ENCODE data around the gene TMEM269. TPM values are rescaled to one million over a fixed set of nuclear protein-coding genes. Genes with fewer than 3 reads are reported as not detected.
"Not testable (repeated sequence)": the region's sequence is repeated elsewhere in the genome, so short reads cannot be mapped to it uniquely, and the experiment has no call there.

The TMEM269 gene
- total RNA-seq, 1 experiment from 2014 or later: 0.02 TPM

DNA sequence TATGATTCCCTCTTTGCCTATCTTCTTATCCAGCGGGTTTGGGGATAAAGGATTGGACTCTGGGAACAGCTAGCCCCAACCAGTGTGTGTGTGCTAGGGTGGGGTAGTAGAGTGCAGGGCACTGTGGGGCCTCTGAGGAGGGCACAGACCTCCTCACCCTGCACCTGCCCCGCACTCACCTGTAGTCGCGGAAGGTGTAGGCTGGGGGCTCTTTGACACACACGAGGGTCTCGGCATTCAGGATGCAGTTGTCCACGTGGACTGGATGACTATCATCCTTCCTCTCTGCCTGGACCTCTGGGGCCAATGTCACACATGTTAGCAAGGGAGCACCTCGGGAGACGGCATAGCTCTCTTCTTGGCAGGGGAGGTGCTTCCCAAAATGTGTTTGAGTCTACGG, 36.8 kb upstream of the TMEM269 start:
- no peak for DNase-seq (ENCODE audit: low read depth)

DNA sequence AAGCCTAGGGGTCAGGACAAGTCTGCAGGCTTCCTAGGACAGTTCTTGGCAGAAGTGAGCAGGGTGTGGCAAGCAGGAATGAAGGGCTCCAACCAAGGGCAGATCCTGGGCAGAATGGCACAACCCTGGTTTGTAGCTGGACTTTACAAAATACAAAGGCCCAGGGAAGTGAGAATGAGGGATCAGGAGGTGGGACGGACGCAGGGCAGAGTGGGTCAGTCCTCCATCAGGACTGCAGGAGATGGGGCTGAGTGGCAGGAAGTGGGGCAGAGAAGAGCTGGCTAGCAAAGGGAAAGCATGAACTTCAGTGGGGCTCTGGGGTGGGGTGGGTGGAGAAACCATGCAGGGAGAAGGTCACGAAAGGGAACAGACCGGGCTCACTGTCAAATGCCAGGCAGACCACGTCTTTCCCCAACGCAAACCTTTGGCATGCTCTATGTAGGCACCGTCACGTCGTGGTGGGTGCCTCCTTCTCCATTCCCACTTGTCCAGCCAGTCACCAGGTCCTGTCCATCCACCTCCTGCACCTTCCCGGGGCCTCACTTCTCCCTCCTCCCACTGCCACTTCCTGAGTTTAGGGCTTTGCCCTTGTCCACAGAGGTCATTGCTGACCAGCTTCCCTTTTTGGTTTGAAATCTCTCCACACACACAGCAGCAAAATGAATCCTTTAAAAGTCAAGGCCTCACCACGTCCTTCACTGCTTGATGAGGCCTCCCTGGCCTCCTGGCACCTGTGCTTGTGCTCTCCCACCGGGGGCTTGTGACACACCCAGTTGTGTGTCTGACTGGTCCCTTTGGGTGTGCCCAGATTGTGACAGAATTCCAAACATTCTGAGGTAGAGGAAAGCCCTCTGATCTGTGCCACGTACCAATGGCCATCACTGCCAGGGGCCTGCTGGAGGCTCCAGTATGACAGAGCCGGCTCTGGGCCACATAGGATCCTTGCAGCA, 36.1 kb upstream of the TMEM269 start:
- DNase-seq (ENCODE audit: low read depth): no peak

DNA sequence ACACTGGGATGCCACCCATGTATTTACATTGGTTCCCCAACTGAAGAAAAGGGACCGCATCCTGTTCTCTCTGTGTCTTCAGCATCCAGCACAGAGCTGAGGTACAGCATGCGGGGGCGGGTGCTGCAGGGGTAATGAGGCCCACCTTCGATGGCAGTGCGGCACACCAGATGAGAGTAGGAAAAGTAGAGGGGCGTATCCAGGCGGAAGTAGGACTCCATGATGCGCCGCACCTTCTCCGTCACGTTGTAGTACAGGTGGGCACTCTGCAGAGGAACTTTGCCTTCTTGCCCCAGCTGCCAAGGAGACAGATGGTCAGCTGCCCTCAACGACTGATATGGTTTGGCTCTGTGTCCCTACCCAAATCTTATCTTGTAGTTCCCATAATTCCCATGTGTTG, 34.8 kb upstream of the TMEM269 start:
- DNase-seq (ENCODE audit: low read depth): no peak

DNA sequence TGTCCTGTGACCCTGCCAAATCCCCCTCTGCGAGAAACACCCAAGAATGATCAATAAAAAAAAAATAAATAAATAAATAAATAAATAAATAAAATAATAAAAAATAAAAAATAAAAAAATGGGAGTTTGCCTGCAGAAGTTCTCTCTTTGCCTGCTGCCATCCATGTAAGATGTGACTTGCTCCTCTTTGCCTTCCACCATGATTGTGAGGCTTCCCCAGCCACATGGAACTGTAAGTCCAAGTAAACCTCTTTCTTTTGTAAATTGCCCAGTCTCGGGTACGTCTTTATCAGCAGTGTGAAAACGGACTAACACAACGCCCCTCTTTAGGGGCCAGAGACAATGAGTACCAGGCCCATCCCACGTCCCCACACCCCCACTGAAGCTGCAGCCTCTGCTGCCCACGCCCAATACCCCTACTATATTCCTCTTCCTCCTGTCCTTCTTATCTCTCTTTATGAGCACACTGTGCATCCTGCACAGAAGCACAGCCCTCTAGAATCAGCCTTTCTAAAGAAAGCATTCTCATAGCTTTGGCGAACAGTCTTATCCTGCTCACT, 33.2 kb upstream of the TMEM269 start:
- not testable (repeated sequence) for DNase-seq (ENCODE audit: low read depth)

DNA sequence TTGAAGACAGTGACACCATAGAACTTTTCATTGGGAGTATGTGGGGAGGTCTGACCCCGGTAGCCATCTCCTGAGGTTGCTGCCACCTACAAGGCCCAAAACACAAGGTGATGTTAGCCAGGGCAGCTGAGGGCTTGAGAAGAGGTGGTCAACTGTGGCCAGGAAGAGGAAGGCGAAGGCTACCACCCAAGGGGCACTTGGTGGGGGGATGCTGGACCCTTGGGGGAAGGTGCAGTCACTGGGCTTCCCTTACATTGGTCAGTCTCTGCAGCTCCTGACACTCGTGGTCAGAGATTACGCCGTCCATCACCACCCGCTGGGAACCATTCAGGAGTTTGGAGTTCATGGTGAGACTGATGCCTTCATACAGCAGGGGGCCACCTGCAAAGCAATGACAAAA, 32.5 kb upstream of the TMEM269 start:
- no peak for DNase-seq (ENCODE audit: low read depth)

DNA sequence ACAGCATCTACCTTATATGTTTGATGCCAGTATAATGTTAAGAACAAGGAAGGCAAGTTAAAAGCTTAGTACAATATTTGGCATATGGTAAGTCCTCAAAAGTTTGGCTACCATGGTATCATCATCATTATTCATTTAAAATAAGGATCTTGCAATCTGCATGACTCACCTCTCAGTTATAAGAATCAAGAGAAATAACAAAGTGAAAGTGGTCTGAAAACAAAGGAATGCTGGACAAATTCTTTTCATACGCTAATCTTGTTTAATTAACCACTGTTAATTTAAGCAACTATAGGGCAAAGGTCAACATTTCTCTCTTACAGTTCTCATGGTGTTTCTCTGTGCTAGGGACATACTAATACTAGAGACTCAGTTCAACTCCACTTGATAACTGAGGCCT, 31.7 kb upstream of the TMEM269 start:
- peak; percentile 31 for DNase-seq (ENCODE audit: low read depth)

DNA sequence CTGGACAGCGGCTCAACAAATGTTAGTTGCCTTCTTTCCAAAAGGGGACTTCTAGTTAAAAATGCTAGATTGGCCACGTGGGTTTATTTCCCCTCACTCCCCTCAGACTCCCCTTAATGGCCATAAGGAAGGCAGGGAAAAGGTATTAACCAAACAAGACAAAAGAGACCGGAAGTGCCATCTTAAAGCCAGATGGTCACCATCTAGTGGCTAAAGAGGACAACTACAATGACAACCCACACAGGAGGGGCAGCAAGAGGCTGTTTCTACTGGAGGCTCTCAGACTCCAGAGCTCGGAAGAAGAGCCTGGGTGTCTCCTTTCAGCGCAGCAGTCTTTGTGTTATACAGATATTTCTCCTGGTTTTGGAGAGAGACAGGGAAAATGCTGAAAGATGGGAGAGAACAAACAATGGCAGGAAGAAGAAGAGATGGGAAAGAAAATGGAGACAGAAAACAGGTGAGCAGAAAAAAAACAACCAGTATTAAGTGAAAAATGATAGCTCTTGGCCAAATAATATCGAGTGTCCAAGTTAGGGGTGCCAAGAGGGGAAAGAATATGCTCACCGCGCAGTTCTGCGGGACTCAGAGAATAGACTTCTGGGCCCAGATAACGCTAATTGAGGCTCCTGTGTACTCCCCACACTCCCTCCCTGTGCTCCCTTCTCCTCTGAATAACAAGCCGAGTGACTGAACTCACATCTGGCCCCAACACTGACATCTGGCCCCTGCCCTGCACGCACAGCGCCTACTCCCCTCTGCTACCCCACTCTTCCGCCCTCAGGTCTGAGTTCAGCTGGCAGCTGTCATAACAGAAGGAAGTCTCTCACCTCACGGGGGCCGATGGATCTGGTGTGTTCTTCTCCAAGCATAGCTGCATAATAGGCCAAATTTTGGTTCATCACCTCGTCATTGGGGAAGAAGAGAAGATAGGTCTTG, 27.6 kb upstream of the TMEM269 start:
- peak; percentile 70 for DNase-seq (ENCODE audit: low read depth)

DNA sequence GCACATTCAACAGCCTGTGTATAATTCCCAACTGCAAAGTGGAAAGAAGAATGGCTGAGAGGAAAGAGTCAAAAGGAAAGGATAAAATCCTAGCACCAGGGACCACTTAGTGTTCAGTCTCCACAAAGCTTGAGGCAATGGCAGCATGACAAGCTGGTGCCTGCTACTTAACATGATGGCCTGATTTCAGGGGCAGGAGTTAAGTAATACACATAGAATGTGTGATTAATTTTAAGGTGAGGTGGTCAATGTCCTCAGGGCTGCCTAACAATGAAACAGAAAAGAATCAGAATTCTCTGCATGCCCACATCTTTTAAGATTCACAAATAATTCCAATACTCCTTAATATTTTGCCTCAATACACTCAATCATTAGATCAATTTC, 26.9 kb upstream of the TMEM269 start:
- DNase-seq (ENCODE audit: low read depth): no peak

DNA sequence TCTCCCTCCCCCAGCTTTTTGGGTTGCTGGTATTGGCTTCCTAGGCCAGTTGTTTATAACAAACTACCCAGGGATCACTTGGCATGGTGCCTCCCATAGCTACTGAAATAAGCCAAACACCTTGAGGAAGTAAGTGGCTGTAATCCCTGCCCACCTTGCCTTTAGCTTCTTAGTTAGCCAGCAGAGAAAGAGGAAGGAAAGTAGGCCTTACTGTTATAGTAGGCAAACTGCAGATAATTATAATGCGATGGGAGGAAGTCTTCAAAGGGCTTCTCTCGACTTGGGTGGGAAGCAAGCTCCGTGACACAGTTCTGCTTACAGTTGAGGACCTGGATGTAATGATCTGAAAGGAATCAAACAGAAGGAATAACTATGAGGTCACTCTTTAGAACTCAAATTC, 26.1 kb upstream of the TMEM269 start:
- no peak for DNase-seq (ENCODE audit: low read depth)

DNA sequence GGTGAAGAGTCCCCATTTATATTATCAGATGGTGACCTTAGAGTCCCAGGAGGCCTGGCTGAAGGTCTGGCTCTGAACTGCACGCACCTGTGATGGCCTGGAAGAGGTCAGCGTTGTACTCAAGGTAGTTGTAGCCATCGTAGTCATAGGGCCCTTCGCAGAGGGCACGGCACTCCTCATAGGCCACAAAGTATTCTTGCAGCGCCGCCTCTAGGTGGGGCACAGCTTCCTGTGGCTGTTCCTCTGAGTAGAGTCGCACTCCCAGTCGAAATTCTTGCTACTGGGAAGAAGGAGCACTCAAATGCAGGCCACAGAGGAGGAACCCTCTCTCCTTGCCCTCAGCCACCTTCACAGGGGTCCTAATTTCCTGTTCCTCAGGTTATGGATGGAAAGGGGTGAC, 25.7 kb upstream of the TMEM269 start:
- no peak for DNase-seq (ENCODE audit: low read depth)

DNA sequence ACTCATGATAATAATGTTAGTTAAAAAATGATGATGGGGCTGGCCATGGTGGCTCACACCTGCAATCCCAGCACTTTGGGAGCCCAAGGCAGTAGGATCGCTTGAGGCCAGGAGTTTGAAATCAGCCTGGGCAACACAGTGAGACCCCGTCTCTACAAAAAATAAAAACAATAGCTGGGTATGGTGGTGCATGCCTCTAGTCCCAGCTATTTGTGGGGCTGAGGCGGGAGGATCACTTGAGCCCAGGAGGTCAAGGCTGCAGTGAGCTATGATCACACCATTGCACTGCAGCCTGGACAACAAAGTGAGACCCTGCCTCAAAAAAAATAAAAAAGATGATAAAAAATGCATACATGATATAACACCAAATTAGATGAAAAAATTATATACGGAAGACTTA, 23.2 kb upstream of the TMEM269 start:
- DNase-seq (ENCODE audit: low read depth): no peak

DNA sequence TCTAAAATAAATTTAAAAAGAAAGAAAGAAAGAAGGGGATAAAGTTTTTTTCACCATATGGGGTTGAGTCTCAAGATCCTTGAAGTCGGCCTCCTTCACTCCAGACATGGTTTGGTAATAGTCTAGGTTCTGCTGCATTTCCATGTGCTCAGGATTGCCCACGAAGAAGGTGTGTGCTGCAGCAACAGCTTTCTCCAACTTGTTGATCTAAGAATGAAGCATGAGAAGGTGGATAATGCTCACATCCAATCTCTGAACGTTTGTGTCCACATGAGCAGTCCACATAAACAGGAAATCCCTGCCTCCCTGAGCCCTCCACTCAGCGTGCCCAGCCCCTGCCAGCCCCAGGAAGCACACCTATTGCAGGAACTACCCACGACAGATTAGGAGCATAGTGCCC, 22.5 kb upstream of the TMEM269 start:
- DNase-seq (ENCODE audit: low read depth): no peak

DNA sequence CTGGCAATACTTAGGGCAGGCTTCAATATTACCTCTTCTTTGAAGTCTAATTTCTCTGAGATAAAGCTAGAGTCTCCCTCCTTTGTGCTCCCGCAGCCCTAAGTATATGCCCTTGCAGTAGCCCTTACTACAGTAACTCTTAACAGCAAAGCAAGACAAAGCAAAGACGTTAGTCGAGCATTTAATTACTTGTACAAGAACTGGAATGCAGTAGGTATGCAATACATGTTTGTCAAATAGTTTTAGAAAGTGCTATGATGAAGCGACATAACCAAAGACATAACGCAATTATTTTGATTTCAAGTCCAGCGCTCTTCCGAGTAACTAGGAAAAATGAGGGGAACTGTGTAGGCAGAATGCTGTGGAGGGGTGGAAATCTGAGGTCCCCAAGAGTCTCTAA, 19.5 kb upstream of the TMEM269 start:
- DNase-seq (ENCODE audit: low read depth): no peak

DNA sequence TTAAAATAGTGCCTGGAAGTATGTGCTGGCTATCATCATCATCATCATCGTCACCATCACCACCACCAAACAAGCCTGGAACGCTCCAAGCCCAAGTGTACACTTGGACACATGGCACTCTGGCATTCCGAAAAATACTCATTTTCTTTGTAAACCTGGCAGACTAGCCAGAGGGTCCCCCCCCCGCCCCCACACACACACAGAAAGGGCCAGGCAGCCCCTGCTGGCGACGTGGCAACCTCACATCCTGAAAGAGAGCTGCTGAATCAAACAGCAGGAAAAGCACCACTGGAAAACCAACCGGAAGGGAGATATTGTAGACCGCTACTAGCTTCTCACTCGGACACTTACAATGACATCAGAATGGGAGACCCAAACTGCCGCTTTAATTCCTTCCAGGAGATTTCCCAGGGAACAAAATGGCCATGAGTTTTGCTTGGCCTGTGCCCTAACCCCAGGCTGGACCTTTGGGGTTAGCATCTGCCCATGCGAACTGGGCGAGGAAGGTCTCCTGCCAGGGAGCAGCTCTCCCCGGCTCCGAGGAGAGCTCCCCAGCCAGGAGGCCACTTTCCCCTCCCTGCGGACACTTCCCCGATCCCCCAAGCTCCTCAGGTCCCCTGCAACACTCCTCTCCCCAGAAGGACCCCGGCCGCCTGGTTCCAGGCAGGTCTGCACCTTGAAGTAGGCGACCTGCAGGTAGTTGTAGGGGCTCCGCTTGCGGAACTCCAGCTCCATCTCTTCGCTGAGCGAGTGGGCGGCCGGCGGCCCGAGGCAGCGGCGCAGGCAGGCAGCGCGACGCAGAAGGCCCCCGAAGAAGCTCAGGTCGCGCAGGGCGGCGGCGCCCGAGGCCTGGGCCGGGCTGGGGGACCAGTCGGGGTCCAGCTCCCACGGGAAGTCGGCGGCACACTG, 18.7 kb upstream of the TMEM269 start:
- DNase-seq (ENCODE audit: low read depth): peak; percentile 86

DNA sequence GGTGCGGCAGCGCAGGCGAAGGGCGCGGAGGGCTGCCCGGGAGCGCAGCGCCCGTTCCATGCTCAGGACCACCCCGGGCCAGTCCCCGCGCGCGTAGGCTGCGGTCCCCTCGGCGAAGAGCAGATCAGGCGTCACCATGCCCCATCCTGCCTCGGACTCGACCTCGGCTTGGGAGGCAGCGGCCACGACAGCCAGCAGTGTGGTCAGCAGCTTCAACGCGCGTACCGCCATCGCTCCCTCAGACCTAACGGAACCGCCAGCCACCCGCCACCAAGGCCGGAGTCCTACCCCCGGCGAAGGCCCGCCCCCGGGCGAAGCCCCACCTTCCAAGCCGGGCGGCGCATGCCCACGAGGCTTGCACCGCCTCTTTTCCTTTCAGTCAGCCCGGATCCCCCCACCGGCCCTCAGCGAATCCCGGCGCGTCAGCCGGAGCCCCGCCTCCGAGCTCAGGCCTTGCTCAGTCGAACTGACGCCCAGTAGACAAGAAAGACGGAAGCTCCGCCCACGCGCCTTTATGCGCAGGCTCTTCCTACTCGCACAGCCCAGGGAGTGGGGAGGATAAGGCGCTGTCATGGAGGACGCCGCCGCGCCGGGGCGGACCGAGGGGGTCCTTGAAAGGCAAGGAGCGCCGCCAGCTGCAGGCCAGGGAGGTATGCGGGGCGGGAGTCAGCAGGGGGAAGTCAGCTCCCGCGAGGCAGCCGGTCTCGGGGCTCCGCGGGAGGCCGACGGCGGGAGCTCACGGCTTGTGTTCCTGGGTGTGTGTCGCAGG, 17.9 kb upstream of the TMEM269 start, which contains the start of the genes C1orf50 and P3H1:
Gene C1orf50, plus strand, starts transcription at position 509 of the 769 bp plus-strand sequence. Its CDS starts 63 bp downstream, at position 572.
Gene P3H1, minus strand, starts transcription at position 288 of the 769 bp plus-strand sequence. Its CDS starts 57 bp downstream, at position 231.
- peak; percentile 99 for DNase-seq (ENCODE audit: low read depth)

DNA sequence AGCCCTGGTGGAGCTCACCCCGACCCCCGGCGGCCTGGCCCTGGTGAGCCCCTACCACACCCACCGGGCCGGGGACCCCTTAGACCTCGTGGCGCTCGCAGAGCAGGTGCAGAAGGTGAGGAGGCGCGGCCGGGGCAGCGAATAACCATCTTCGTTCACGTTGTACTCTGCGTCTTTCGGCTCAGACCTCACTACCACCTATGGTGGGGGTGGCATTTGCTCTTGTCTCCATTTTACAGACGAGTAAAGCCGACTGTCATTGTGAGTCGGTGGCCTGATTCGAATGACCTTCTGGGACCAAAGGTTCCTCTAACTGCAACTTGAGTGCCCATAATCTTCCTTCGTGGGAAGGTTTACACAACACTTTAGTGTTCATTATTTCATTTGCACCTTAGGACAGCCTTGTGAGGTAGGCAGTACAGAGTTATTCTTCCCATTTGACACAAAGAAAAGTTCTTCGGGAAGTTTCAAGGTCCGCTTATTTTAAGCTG, 17.2 kb upstream of the TMEM269 start:
- no peak for DNase-seq (ENCODE audit: low read depth)

DNA sequence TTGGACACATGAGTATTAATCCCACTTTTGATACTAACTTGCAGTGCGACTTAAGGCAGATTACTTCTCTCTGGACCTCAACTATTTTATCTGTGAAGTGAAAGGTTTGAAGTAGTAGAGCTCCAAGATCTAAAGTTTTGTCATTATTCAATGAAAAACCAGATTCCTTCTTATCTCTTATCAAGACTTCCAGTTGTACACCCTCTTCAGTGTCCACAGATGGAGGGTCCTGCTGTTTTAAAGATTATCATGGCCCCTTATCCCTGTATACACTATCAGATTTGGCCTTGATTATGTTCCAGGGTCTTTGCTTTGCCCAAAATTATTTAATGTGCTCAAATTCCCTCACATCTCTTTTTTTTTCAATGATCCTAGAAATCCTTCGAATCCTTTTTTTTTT, 16.6 kb upstream of the TMEM269 start:
- no peak for DNase-seq (ENCODE audit: low read depth)

DNA sequence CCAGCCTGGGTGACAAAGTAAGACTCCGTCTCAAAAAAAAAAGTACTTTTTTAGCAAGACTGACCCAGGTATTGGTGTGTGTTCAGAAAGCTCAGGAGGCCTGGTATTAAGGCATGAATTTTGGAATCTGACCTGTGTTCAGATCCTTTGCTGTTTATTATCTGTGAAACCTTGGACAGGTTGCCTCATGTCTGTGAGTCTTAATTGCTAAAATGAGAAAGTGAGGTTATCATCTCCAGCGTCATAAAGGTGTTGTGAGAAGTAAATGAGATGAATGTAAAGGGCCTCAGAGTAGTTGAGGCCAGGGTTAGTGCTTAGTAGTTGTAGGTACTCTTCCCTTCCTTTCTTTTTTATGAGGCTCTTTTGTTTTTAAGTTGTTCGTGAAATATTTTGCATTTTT, 15.0 kb upstream of the TMEM269 start:
- no peak for DNase-seq (ENCODE audit: low read depth)

DNA sequence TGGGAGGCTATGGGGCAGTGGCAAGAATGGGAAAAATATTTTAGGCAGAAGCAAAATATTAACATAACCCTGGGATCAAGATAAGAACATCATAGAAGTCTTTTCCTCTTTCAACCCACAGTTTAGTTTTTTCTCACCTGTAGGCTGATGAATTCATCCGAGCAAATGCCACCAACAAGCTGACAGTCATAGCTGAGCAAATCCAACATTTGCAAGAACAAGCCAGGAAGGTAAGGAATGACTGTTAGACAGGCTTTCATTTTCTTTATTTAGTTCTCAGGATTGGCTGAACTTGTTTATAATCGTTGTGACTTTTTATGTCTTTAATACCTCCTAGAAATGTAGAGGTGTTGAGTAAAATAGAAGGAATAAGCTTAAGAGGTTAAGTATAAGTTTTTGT, 11.4 kb upstream of the TMEM269 start:
- DNase-seq (ENCODE audit: low read depth): no peak

DNA sequence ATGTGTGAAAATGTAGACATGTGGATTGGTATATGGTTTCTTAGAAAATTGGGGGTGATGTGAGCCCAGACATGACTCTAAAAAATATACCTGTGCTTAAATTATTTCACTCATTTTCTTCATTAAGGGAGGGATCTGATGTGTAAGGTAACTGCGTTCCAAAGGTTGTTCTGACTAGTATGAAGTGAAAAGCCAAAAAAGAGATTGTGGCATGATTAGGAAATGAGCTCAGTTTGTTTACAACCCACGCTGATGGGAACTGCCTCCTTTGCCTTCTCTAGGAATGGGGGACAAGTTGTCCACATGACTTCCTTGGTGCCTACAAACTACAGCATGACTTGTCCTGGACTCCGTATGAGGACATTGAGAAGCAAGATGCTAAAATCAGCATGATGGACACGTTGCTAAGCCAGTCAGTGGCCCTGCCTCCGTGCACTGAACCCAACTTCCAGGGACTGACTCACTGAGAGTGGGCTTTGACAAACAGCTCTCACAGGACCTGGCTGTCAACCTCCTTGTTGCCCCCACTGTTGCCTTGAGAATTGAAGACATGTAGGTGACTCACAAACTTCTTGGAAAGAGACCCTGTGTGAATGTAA, 9.8 kb upstream of the TMEM269 start:
- DNase-seq (ENCODE audit: low read depth): no peak
